Right lobe of liver (tissue), 6 donors: ENCODE results near the gene PAM16. TPM values are rescaled to one million over a fixed set of nuclear protein-coding genes. Genes with fewer than 3 reads are reported as not detected.

Experiments used
- ATAC-seq, 4 donors: fragments of 200-7000 bp; cut with Tn5 transposase; one replicate each; pipeline ENCODE4 v1.9.1; 2020; ENCODE audit warnings: mild to moderate bottlenecking in 4 of 4, moderate library complexity in 4 of 4
- DNase-seq, 3 donors: peaks; one replicate each; pipeline ENCODE4 v3.0.0-alpha.2; 2020
- H3K27ac ChIP-seq, 3 donors: fragments of 200-600 bp; one replicate each; pipeline ENCODE4 v1.8.0; 2022
- H3K27me3 ChIP-seq, 2 donors: fragments of 200-600 bp; one replicate each; pipeline ENCODE4 v1.8.0; 2022
- H3K36me3 ChIP-seq, 4 donors: fragments of 200-600 bp; sonication (generic) in 1 of 4; one replicate each; pipeline versions ENCODE4 v1.5.1 to v1.8.0; 2017 to 2022; ENCODE audit warnings: control low read depth in 1 of 4
- H3K4me1 ChIP-seq, 4 donors: fragments of 200-600 bp; sonication (generic) in 1 of 4; one replicate each; pipeline versions ENCODE4 v1.5.1 to v1.8.0; 2017 to 2022; ENCODE audit warnings: control low read depth in 1 of 4
- H3K4me3 ChIP-seq, 3 donors: fragments of 200-600 bp; one replicate each; pipeline ENCODE4 v1.8.0; 2022
- H3K9me3 ChIP-seq, 4 donors: fragments of 200-600 bp; sonication (generic) in 1 of 4; one replicate each; pipeline versions ENCODE4 v1.5.1 to v1.8.0; 2017 to 2022; ENCODE audit warnings: control low read depth in 1 of 4
- POLR2A ChIP-seq: fragments of 450-650 bp; IDR thresholded peaks from one replicate; pipeline ENCODE4 v1.6.1; 2017; ENCODE audit warnings: antibody characterized with exemption, mild to moderate bottlenecking
- whole genome bisulfite sequencing: methylation state at CpG from one replicate; pipeline ENCODE4 v1.1.6; 2018; ENCODE audit warnings: low coverage, low lambda C conversion rate; ENCODE audit not compliant: insufficient coverage; ENCODE audit errors: missing lambda C conversion rate; 5-methylcytosine and 5-hydroxymethylcytosine counted together
- intact Hi-C, 2 donors: fragments of 100-400 bp; cut with DNase I; formaldehyde crosslinking; loops; one replicate each; pipeline versions ENCODE4 v1.11.2 to v1.14.1; 2022
- total RNA-seq, 6 experiments: library from RNA; depleted of rRNA in 2 of 6; stranded (reverse); fragments of >200 nt in 2 of 6; fragmentation: NEBNext Ultra II Directional in 3 of 6; extraction: Animal tissue kit (Norgen Biotek cat#: 25700) in 3 of 6; gene quantifications; one replicate each; pipeline versions ENCODE4 v1.1.0 to v1.2.4, GENCODE V29; 2016 to 2023
- TF ChIP-seq, protein P1 (sequence below), 4 donors: fragments of 200-600 bp in 3 of 4; fragments of 450-650 bp in 1 of 4; IDR thresholded peaks; one replicate each; pipeline versions ENCODE4 v1.5.1 to v1.8.0; 2016 to 2022; ENCODE audit warnings: antibody characterized with exemption in 4 of 4, mild to moderate bottlenecking in 2 of 4
- donor health status: DM: no; HTN: yes; CAD: no.
- donor health status: DM: no; HTN: no; CAD: no.
- donor health status: DM: no; HTN: no; CAD: no.
- donor health status: DM: no; HTN: yes; CAD: no.
- donor health status: DM: no; HTN: yes; CAD: no.

The PAM16 gene
- total RNA-seq, 6 experiments from 2014 or later, result 27.9 to 45.9 (median 32.8) TPM

DNA sequence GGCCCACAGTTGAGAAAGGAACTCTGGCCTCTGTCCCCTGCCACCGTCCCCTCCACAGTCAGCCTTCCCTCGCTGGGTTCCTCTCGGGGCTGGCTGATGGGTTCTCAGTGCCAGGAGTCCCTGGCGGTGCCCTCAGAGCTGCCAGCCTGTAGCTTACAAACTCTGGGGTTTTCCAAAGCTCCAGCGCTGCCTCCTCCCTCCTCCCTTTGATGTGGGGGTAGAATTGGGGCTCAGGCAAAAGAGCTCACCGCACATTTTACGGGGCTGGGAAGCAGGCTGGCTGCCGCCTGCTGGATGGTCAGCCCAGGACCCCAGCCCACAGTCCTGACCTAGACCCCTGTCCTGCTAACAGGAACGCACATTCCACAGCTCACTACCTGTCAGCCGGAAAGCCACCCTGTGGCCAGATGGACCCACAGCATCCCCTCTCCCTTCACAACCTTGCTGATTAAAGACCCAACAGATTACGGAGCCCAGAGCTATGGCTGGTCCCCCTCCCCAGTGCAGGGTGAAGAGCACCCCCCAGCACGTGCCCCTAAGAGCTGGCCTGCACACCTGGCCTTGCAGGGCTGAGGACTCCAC lies 26.5 kb upstream of the PAM16 start:
- intact Hi-C loops, result no loop called here
- Histone ChIP-seq H3K27ac (peak overlapping the region in 2 of 3 donors; percentile 29 to 91), H3K27me3 (no peaks in the 10 kb centered on the region), H3K4me1 (peaks cover 0 to 80% (median 23%) of the 10 kb centered on the region in 4 donors), H3K36me3 (peaks cover 0 to 18% (median 9%) of the 10 kb centered on the region in 4 donors), H3K4me3 (no peak overlapping the region), H3K9me3 (no peaks in the 10 kb centered on the region)
- ATAC-seq (no peak), DNase-seq (no peak)
- 60% methylated on average over 1 of the region's 12 CpGs for WGBS
- TF ChIP-seq POLR2A, result no peak
- TF ChIP-seq, protein P1, sequence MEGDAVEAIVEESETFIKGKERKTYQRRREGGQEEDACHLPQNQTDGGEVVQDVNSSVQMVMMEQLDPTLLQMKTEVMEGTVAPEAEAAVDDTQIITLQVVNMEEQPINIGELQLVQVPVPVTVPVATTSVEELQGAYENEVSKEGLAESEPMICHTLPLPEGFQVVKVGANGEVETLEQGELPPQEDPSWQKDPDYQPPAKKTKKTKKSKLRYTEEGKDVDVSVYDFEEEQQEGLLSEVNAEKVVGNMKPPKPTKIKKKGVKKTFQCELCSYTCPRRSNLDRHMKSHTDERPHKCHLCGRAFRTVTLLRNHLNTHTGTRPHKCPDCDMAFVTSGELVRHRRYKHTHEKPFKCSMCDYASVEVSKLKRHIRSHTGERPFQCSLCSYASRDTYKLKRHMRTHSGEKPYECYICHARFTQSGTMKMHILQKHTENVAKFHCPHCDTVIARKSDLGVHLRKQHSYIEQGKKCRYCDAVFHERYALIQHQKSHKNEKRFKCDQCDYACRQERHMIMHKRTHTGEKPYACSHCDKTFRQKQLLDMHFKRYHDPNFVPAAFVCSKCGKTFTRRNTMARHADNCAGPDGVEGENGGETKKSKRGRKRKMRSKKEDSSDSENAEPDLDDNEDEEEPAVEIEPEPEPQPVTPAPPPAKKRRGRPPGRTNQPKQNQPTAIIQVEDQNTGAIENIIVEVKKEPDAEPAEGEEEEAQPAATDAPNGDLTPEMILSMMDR (IDR thresholded peaks at IDR 0.05), result no peak

DNA sequence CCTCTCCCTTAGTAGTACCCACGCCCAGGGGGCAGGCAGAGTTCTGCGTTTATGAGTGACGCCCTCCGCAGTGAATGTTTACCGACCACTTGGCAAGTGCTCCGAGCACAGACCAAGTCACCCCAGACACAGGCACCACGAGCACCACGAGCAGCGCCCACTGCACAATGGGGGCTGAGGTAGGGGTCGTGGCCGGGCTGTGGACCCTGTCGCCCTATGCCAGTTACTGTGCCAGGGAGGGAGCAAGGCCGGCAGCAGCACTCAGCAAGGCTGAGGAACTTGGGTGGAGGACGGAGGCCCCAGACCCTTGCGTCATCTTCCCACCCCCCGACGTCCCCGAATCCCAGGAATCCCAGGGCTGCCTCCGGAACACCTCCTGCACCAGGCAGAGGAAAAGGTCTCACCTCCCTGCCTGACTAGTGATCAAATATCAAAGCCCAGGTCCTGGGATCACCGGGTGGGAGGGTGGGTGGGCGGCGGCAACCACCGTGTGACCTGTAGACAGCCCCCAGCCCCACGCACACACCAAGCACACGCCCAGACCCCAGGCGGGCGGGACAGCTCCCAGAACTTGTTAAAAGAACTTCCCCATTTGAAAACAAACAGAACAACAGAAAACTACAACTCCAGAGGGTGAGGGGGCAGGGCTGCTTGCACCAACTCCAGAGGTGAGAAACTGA lies 25.9 kb upstream of the PAM16 start:
- intact Hi-C loops, result no loop called here
- Histone ChIP-seq H3K4me1 (peaks cover 0 to 80% (median 23%) of the 10 kb centered on the region in 4 donors), H3K36me3 (peaks cover 0 to 11% (median 6%) of the 10 kb centered on the region in 4 donors), H3K9me3 (no peaks in the 10 kb centered on the region), H3K27me3 (no peaks in the 10 kb centered on the region), H3K27ac (peak overlapping the region; percentile 76 to 97 (median 91)), H3K4me3 (no peak overlapping the region)
- TF ChIP-seq POLR2A, result no peak
- TF ChIP-seq, protein P1 (IDR thresholded peaks at IDR 0.05), result no peak
- ATAC-seq, result no peak
- WGBS, result 36% methylated on average over 9 of the region's 27 CpGs
- no peak for DNase-seq

GRCh38 chr16:4376126-4376892 lies 25.2 kb upstream of the PAM16 start:
- H3K9me3 ChIP-seq, result no peaks in the 10 kb centered on the region
- DNase-seq, result peak; percentile 92 to 97 (median 95)
- no peak for TF ChIP-seq POLR2A
- TF ChIP-seq, protein P1 (IDR thresholded peaks at IDR 0.05), result no peak
- H3K36me3 ChIP-seq, result peaks cover 0 to 4% (median 2%) of the 10 kb centered on the region in 4 donors
- H3K27me3 ChIP-seq, result no peaks in the 10 kb centered on the region
- WGBS, result 56% methylated on average over 14 of the region's 31 CpGs
- H3K4me3 ChIP-seq, result peak overlapping the region in 2 of 3 donors; percentile 29 to 31
- peak; percentile 46 to 61 (median 50) for ATAC-seq
- peaks cover 0 to 76% (median 25%) of the 10 kb centered on the region in 4 donors for H3K4me1 ChIP-seq
- peak overlapping the region; percentile 76 to 97 (median 91) for H3K27ac ChIP-seq
- intact Hi-C loops, result no loop called here

GRCh38 chr16:4375717-4376116 lies 24.6 kb upstream of the PAM16 start:
- H3K4me3 ChIP-seq, result peak overlapping the region in 2 of 3 donors; percentile 29 to 31
- 46% methylated on average over 9 of the region's 15 CpGs for WGBS
- TF ChIP-seq, protein P1 (IDR thresholded peaks at IDR 0.05), result peak in 1 of 4 donors; percentile 11
- TF ChIP-seq POLR2A, result no peak
- H3K9me3 ChIP-seq, result no peaks in the 10 kb centered on the region
- H3K4me1 ChIP-seq, result peaks cover 0 to 76% (median 27%) of the 10 kb centered on the region in 4 donors
- intact Hi-C loops, result no loop called here
- no peaks in the 10 kb centered on the region for H3K36me3 ChIP-seq
- no peaks in the 10 kb centered on the region for H3K27me3 ChIP-seq
- H3K27ac ChIP-seq, result peak overlapping the region; percentile 76 to 97 (median 91)
- DNase-seq (no peak), ATAC-seq (no peak)
